Stimulated activated memory B cell treated with anti-CD40 and anti-IgM and Interleukin-4, amounts not matched to agents 10 μg/mL and 1 μg/mL and 100 μg/mL, for 72 hours (primary cell): ENCODE data around the gene SETD3.

ENCODE experiments used
- ATAC-seq: fragments of 150-1000 bp; cut with Tn5 transposase; 2 replicates; pipeline ENCODE4 v1.10.0; 2021
- H3K27ac Mint-ChIP-seq: one replicate; pipeline ENCODE4 v1.8.0; 2022; ENCODE audit warnings: mild to moderate bottlenecking, mixed read lengths
- H3K27me3 Mint-ChIP-seq: one replicate; pipeline ENCODE4 v1.8.0; 2022; ENCODE audit warnings: mixed read lengths
- H3K36me3 Mint-ChIP-seq: one replicate; pipeline ENCODE4 v1.8.0; 2022; ENCODE audit warnings: mixed read lengths
- H3K4me1 Mint-ChIP-seq: one replicate; pipeline ENCODE4 v1.8.0; 2022; ENCODE audit warnings: mixed read lengths
- H3K4me3 Mint-ChIP-seq: one replicate; pipeline ENCODE4 v1.8.0; 2022; ENCODE audit warnings: mild to moderate bottlenecking, moderate library complexity, mixed read lengths
- H3K9me3 Mint-ChIP-seq: one replicate; pipeline ENCODE4 v1.8.0; 2022; ENCODE audit warnings: mixed read lengths

SETD3 gene

DNA sequence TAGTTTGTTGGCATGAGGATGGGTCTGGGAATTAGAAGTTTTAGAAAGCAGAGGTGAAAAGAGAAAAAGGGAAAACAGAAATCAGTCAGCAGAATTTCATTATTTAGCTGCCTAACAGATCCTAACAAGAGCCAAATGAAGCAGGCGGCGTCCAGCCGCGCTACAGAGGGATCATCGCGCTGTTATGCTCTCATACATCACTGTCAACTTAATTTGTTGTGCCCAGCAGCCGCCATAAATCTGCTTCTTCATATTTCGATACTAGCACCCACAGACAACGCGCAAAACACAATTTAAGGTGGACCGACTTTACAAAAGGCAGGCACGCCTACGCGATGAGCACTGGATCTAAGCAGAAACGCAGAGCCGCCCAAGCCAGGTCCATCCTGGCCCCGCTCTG is 66.7 kb downstream of the SETD3 start:
- Mint-ChIP-seq H3K27ac (no peak overlapping the region), H3K9me3 (no peaks in the 10 kb centered on the region), H3K36me3 (peaks cover 32% of the 10 kb centered on the region), H3K4me3 (no peak overlapping the region), H3K27me3 (no peaks in the 10 kb centered on the region), H3K4me1 (peaks cover 6% of the 10 kb centered on the region)
- no peak for ATAC-seq

DNA sequence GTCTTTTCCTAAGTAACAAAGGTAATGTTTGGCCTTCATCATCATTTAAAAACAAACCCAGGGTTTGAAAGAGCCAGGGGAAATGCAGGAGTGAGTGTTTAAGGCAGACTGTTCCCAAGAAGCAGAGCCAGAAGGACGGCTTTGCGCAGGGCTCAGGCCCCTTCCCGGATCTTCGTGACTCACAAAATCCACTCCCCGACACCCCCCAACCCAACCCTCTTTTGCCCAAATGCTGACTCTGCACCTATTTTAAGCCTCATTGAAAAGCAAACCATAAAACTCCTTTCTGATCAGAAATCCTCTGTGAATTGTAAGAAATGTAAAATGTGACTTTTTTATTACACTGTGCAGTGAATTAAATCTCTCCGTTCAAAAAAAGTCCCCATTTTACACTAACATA is 67.5 kb downstream of the SETD3 start:
- H3K27me3 Mint-ChIP-seq, result no peaks in the 10 kb centered on the region
- H3K27ac Mint-ChIP-seq, result no peak overlapping the region
- no peak overlapping the region for H3K4me3 Mint-ChIP-seq
- peaks cover 36% of the 10 kb centered on the region for H3K36me3 Mint-ChIP-seq
- no peak for ATAC-seq
- no peaks in the 10 kb centered on the region for H3K4me1 Mint-ChIP-seq
- H3K9me3 Mint-ChIP-seq, result no peaks in the 10 kb centered on the region

DNA sequence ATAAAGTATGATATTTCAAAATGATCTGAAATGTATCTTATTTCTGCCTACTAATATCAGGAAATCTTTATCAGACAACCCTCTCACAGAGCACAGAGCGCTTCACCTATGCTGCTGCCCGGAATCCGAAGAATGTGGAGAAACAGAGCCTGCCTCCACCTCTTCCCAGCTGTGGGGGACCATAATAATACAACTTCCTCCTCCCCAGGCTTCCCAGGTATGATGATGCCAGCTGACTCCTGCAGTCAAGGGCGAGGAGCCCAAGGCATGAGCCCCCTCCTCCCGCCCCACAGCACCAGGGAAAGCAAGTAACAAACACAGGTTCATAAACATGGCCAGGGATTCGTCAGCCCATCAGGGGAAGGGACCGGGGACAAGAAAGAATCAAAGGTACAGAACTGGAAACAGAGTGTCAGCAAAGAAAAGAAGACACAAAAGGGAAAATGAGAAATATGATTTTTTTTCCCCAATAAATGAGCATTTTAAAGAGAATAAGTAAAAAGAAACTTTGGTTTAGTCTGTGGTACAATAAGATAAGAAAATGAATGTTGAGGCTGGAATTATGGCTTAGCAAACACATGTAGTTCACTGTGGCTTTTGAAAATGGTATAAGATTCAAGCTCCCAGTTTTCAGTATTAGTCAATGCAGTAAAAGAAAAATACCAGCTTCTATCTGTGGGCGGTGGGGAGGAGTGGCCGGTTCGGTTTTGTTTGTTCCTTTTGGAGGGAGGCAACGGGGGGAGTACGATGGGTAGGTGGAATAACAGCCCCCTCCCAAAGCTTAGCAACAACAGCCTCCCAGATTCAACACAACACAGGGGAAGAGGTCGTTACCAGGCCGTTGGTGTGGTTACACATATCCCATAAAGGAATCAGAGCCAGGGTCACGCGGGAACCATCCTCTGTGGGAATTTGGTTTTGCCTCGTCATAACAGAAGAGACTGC is 68.3 kb downstream of the SETD3 start:
- no peak for ATAC-seq
- H3K27ac Mint-ChIP-seq, result no peak overlapping the region
- H3K4me3 Mint-ChIP-seq, result no peak overlapping the region
- no peaks in the 10 kb centered on the region for H3K4me1 Mint-ChIP-seq
- H3K27me3 Mint-ChIP-seq, result no peaks in the 10 kb centered on the region
- no peaks in the 10 kb centered on the region for H3K9me3 Mint-ChIP-seq
- H3K36me3 Mint-ChIP-seq, result peaks cover 44% of the 10 kb centered on the region

DNA sequence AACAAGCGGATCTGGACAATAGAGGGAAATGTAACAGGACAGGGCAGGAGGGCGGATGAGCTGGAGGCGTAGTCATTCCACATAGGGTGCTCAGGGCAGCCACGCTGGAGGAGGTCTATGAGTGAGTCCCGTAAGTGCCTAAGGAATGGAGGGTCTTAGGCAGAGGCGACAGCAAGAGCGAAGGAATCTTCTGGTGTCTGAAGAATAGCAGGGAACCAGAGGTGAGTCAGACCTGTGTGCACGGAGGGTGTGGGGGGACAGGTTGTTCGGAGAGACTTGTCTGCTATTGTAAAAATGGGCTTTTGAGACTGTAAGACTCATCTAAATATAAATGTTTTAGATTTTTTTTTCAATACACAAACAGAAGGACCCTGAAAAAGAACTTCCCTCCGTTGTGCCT is 70.6 kb downstream of the SETD3 start:
- peaks cover 61% of the 10 kb centered on the region for H3K36me3 Mint-ChIP-seq
- no peaks in the 10 kb centered on the region for H3K4me1 Mint-ChIP-seq
- H3K27me3 Mint-ChIP-seq, result no peaks in the 10 kb centered on the region
- no peaks in the 10 kb centered on the region for H3K9me3 Mint-ChIP-seq
- no peak overlapping the region for H3K27ac Mint-ChIP-seq
- H3K4me3 Mint-ChIP-seq, result no peak overlapping the region
- no peak for ATAC-seq

GRCh38 chr14:99408971-99409289 is 71.7 kb downstream of the SETD3 start:
- peaks cover 64% of the 10 kb centered on the region for H3K36me3 Mint-ChIP-seq
- ATAC-seq, result no peak
- no peaks in the 10 kb centered on the region for H3K27me3 Mint-ChIP-seq
- H3K4me1 Mint-ChIP-seq, result no peaks in the 10 kb centered on the region
- H3K9me3 Mint-ChIP-seq, result no peaks in the 10 kb centered on the region
- H3K4me3 Mint-ChIP-seq, result no peak overlapping the region
- no peak overlapping the region for H3K27ac Mint-ChIP-seq

DNA sequence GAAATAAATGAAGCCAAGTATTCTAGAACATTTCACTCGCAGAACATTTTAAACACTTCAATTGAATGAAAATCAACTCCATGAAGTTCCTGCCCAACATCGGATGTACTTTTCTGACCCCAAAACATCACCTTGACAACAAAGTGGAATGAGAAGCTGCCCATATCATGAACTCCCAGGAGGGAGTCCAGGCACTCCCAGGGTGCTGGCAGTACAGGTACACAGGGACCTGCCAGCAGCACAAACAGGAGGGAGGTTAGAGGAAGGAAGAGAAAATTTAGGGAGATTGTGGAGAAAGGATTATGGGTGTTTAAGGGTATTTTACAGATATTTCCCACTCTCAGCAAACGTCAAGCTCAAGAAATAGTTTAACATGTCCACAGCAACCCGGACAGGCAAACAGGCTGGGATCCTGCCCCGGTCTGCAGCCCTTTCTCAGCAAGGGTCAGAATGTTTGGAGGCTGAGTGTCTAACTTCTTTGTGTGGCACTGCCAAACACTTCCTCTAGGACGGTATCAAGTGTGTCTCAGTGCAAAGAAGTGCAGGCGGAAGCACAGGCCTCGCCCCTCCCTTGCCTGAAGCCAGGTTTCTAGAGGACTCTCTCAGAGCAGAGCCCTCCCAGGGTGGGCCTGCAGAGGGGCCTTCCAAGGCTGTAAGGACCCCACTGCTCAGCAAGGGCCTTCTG is 72.2 kb downstream of the SETD3 start:
- H3K4me3 Mint-ChIP-seq, result no peak overlapping the region
- H3K27ac Mint-ChIP-seq, result no peak overlapping the region
- no peak for ATAC-seq
- no peaks in the 10 kb centered on the region for H3K9me3 Mint-ChIP-seq
- peaks cover 64% of the 10 kb centered on the region for H3K36me3 Mint-ChIP-seq
- no peaks in the 10 kb centered on the region for H3K27me3 Mint-ChIP-seq
- H3K4me1 Mint-ChIP-seq, result no peaks in the 10 kb centered on the region

DNA sequence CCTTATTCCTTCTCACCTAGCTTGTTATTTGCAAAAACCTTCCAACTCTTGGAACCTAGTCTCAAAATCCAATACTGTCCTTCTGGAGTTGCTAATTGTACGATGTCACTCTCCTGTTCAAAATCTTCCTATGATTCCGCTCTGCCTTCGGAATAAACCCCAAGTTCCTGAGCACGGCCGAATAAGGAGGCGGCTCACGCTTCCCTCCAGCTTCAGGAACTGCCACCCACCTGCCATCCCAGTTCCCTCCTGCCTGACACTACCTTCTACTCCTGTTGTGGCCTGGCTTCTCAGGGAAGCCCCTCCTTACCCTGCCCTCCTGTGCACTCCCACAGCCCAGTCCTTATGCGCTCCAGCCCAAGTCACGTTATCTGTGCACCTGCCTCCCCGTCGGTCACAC is 73.2 kb downstream of the SETD3 start:
- no peak for ATAC-seq
- no peak overlapping the region for H3K27ac Mint-ChIP-seq
- no peaks in the 10 kb centered on the region for H3K9me3 Mint-ChIP-seq
- peaks cover 4% of the 10 kb centered on the region for H3K4me1 Mint-ChIP-seq
- no peaks in the 10 kb centered on the region for H3K27me3 Mint-ChIP-seq
- H3K36me3 Mint-ChIP-seq, result peaks cover 67% of the 10 kb centered on the region
- no peak overlapping the region for H3K4me3 Mint-ChIP-seq

DNA sequence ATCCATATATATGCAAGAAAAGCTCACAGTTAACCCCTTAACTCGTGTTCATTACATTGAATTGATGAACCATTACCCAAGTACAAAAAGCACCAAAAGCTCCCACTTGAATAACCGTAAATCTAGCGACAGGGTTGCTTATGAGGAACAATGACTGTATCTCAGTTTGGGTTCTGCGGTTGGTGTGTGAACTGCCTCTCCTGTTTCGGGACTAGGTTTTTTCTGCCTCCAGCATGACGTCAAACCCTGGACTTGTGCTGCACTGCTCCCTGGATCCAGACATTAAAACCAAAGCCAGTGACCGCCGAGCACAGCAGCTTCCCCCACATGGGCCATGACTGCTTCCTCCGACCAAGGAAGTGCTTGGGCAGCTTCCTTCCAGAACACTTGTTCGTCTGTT is 77.7 kb downstream of the SETD3 start:
- Mint-ChIP-seq H3K9me3 (no peaks in the 10 kb centered on the region), H3K27ac (peak overlapping the region; percentile 71), H3K27me3 (no peaks in the 10 kb centered on the region), H3K4me3 (no peak overlapping the region), H3K36me3 (peaks cover 73% of the 10 kb centered on the region), H3K4me1 (peaks cover 12% of the 10 kb centered on the region)
- ATAC-seq, result no peak

DNA sequence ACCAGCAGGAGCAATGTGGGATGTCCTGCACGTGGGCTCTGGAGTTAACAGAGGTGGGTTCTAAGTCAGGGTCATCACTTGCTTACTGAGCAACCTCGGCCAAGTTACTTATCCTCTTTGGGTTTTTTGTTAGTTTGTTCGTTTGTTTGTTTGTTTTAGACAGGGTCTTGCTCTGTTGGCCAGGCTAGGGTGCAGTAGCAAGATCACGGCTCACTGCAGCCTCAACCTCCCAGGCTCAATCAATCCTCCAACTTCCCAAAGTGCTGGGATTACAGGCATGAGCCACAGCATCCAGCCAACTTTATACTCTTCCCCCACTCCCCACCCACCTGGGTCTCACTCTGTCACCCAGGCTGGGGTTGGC is 78.4 kb downstream of the SETD3 start:
- Mint-ChIP-seq H3K4me3 (no peak overlapping the region), H3K27ac (peak overlapping the region; percentile 71), H3K9me3 (no peaks in the 10 kb centered on the region), H3K27me3 (no peaks in the 10 kb centered on the region), H3K36me3 (peaks cover 71% of the 10 kb centered on the region), H3K4me1 (peaks cover 12% of the 10 kb centered on the region)
- ATAC-seq, result no peak

- H3K27ac Mint-ChIP-seq, result peak overlapping the region; percentile 71
- H3K4me3 Mint-ChIP-seq, result no peak overlapping the region
- ATAC-seq, result no peak
Observed at GRCh38 chr14:99401621-99402284, 78.9 kb downstream of the SETD3 start.

GRCh38 chr14:99401211-99401610 is 79.4 kb downstream of the SETD3 start:
- no peaks in the 10 kb centered on the region for H3K27me3 Mint-ChIP-seq
- no peak for ATAC-seq
- H3K27ac Mint-ChIP-seq, result peak overlapping the region; percentile 71
- no peaks in the 10 kb centered on the region for H3K9me3 Mint-ChIP-seq
- H3K36me3 Mint-ChIP-seq, result peaks cover 69% of the 10 kb centered on the region
- H3K4me1 Mint-ChIP-seq, result peaks cover 12% of the 10 kb centered on the region
- no peak overlapping the region for H3K4me3 Mint-ChIP-seq

More at GRCh38 chr14:99401621-99402284, 78.9 kb downstream of the SETD3 start:
- Mint-ChIP-seq H3K9me3 (no peaks in the 10 kb centered on the region), H3K36me3 (peaks cover 70% of the 10 kb centered on the region), H3K4me1 (peaks cover 12% of the 10 kb centered on the region), H3K27me3 (no peaks in the 10 kb centered on the region)

DNA sequence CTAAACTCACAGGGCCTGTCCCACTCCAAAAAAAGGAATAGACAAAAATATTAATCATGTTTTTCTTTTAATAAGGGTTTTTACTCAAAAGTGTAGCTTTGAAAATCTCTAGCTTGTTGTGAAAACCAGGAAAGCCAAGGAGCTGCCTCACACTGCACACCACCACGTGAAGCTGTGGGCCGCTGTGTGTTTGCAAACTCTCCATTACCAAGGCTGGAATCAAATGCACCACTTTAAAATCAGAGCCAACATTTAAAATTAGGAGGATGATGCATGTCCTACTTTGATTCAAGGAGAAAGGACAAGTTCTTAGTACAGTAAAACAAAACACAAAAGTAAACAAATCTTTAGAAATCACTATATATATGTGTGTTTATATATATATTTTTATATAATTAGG is 83.0 kb downstream of the SETD3 start:
- no peak overlapping the region for H3K4me3 Mint-ChIP-seq
- no peaks in the 10 kb centered on the region for H3K9me3 Mint-ChIP-seq
- H3K27ac Mint-ChIP-seq, result no peak overlapping the region
- H3K4me1 Mint-ChIP-seq, result peaks cover 18% of the 10 kb centered on the region
- H3K27me3 Mint-ChIP-seq, result no peaks in the 10 kb centered on the region
- no peak for ATAC-seq
- peaks cover 52% of the 10 kb centered on the region for H3K36me3 Mint-ChIP-seq

DNA sequence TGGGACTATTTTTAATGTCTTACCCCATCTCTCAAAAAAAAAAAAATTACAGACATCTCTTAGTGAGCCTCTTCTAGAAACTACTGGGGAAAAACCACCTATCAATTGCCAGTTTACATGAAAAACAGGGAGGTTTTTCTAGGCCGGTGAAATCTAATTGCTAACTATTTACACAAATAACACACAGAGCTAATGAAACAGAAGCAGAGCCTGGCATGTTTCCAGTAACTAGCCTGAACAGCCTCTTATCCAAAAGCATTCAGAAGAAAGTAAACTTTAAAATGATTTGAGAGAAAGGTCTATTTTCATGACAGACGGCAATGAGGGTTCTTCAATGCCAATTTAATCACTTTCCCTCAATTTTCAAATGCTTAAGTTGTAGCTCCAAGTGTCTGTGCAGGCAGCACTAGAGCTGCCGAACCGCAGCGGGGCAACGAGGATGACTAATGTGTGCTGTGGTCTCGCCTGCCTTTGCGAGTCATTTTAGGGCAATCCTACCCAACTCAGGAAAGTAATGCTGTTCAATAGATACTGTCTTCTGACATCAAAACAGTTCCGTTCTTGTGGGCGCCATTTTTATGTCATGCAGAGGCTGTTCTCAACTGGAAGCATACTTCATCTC is 84.6 kb downstream of the SETD3 start:
- Mint-ChIP-seq H3K27me3 (no peaks in the 10 kb centered on the region), H3K27ac (no peak overlapping the region), H3K4me1 (peaks cover 7% of the 10 kb centered on the region), H3K9me3 (no peaks in the 10 kb centered on the region), H3K36me3 (peaks cover 42% of the 10 kb centered on the region), H3K4me3 (no peak overlapping the region)
- ATAC-seq, result no peak

DNA sequence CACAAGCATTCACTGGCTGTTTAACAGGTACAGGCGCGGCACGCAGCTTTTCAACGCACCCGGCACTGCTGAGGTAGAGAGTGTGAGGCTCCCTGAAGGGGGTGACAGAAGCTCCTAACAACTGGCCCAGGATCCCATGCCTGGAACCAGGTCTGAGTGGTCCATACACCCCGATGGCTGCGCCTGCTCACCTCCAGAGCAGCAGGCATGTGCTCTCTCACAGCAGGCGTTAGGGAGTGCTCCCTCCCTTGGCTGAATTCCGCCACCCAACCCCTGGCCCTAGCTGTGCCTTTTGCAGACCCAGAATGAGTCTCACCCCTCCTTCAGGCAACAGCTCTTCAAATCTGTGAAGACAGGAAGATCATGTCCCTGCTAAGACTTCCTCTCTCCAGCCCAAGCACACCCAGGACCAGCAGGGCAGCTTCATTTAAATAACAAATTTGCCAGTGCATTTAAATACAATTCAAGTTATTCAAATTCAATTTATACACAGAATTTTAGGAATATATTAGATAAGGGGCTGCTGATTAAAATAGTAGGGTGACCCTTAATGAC is 86.0 kb downstream of the SETD3 start:
- ATAC-seq, result no peak
- Mint-ChIP-seq H3K36me3 (peaks cover 33% of the 10 kb centered on the region), H3K27ac (no peak overlapping the region), H3K4me1 (peaks cover 7% of the 10 kb centered on the region), H3K27me3 (no peaks in the 10 kb centered on the region), H3K9me3 (no peaks in the 10 kb centered on the region), H3K4me3 (no peak overlapping the region)

DNA sequence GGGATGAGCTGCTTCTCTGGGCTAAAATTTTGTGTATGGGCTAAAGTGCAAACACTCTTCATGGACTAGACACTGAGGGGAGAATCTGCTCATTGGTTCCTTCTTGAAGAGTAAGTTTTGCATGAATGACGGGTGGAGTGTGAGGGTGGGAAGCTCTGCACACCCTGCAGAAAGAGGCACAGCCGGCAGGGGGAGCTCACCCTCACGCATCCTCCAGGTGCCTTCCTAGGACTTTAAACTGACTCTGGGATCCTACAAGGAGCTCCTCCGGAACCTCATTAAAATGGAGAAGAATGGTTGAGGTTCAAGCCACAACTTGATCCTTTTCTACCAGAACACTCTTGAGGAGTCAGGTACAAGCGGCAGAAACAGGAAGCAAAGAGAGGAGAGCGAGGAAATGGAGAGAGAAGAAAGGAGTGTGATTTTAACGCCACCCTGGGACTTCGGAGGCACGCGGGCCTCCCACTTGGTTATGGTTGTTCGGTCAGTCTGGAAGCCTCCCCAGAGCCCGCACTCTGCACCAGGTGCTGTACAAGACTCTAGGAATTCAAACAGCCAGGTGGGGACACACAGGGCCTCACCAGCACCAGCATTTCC is 87.5 kb downstream of the SETD3 start:
- Mint-ChIP-seq H3K27me3 (no peaks in the 10 kb centered on the region), H3K4me3 (no peak overlapping the region), H3K36me3 (peaks cover 21% of the 10 kb centered on the region), H3K4me1 (peaks cover 13% of the 10 kb centered on the region), H3K9me3 (no peaks in the 10 kb centered on the region), H3K27ac (no peak overlapping the region)
- no peak for ATAC-seq
